ENCODE measurements around the gene COA1.

- TF ChIP-seq MAX (IDR thresholded peaks at IDR 0.05) (no peak), USF2 (IDR thresholded peaks at IDR 0.05) (no peak), EP300 (IDR thresholded peaks at IDR 0.05) (no peak), CTCF (IDR thresholded peaks at IDR 0.05) (no peak), REST (IDR thresholded peaks at IDR 0.05) (no peak), E2F6 (IDR thresholded peaks at IDR 0.05; ENCODE audit: borderline replicate concordance, low read depth) (no peak), POLR2A (IDR thresholded peaks at IDR 0.05; ENCODE audit: low read length) (no peak), ZNF302 (CRISPR knock-in tag; IDR thresholded peaks at IDR 0.05) (no peak)
Observed at GRCh38 chr7:43668035-43668434, 61.3 kb downstream of the COA1 start.

All from A549 (cell line).